ENCODE results near the gene TAF5L.

Gene TAF5L

DNA sequence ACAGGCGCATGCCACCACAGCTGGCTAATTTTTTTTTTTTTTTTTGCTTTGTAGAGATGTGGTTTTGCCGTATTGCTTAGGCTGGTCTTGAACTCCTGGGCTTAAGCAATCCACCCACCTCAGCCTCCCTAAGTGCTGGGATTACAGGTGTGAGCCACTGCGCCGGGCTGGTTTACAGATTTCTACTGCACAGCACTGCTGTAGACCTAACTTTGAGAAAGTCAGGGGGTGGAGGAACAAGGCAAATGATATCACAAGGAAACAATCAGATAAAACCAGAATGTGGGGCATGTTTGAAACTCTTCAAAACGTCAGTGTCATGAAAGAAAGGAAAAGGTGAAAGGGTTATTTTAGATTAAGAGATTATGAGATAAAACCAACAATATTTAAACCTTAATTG is 45.4 kb upstream of the TAF5L start:
- Histone ChIP-seq H3K79me1 (ENCODE audit: low read depth, low read length) (no peaks in the 10 kb centered on the region), H3K4me2 (ENCODE audit: insufficient read depth, low read length, poor library complexity, severe bottlenecking) (no peak overlapping the region), H3K23ac (ENCODE audit: low read depth, low read length, poor library complexity) (no peak overlapping the region), H3K9me3 (replicated peaks in 1 of 2; ENCODE audit: control insufficient read depth in 2 of 2, insufficient read depth in 1 of 2, low read depth in 1 of 2, low read length in 2 of 2) (no peaks in the 10 kb centered on the region), H3K36me3 (replicated peaks in 1 of 2; ENCODE audit: control insufficient read depth in 2 of 2, insufficient read depth in 2 of 2, low read length in 2 of 2) (no peaks in the 10 kb centered on the region), H3K27ac (replicated peaks; ENCODE audit: low read length) (no peak overlapping the region), H2BK5ac (ENCODE audit: low read length) (no peak overlapping the region), H4K8ac (ENCODE audit: low read depth, low read length) (no peak overlapping the region), H3K4me1 (ENCODE audit: control insufficient read depth in 2 of 2, insufficient read depth in 1 of 2, low read depth in 1 of 2, low read length in 2 of 2) (no peaks in the 10 kb centered on the region), H2BK15ac (ENCODE audit: low read length) (no peak overlapping the region), H2BK120ac (ENCODE audit: low read depth, low read length) (no peak overlapping the region), H2AFZ (ENCODE audit: low read length) (no peak overlapping the region), H3K4ac (ENCODE audit: low read length) (no peak overlapping the region), H2AK5ac (ENCODE audit: low read depth, low read length) (no peak overlapping the region), H3K14ac (ENCODE audit: low read length) (no peak overlapping the region), H3K9ac (ENCODE audit: low read depth, low read length, poor library complexity) (no peak overlapping the region), H3K27me3 (ENCODE audit: control insufficient read depth in 3 of 3, insufficient read depth in 3 of 3, low read depth in 1 of 3, low read length in 3 of 3) (no peaks in the 10 kb centered on the region), H3K18ac (ENCODE audit: low read length) (no peak overlapping the region), H4K91ac (ENCODE audit: low read depth, low read length, poor library complexity) (no peak overlapping the region), H3K4me3 (ENCODE audit: low read length in 2 of 2) (no peak overlapping the region), H2BK12ac (ENCODE audit: low read length) (no peak overlapping the region)
- WGBS, 2 donors (ENCODE audit: extremely low coverage in 2 of 2, insufficient read length in 2 of 2, insufficient replicate concordance in 1 of 2) = no CpG with 5 or more reads among the region's 5 CpGs
- no peak for DNase-seq (ENCODE audit: low spot score)

GRCh38 chr1:229669333-229669732 is 43.4 kb upstream of the TAF5L start:
- H2BK5ac ChIP-seq (ENCODE audit: low read length) = no peak overlapping the region
- no peaks in the 10 kb centered on the region for H3K27me3 ChIP-seq (ENCODE audit: control insufficient read depth in 3 of 3, insufficient read depth in 3 of 3, low read depth in 1 of 3, low read length in 3 of 3)
- DNase-seq (ENCODE audit: low spot score) = no peak
- no peak overlapping the region for H2BK120ac ChIP-seq (ENCODE audit: low read depth, low read length)
- H3K9me3 ChIP-seq (replicated peaks in 1 of 2; ENCODE audit: control insufficient read depth in 2 of 2, insufficient read depth in 1 of 2, low read depth in 1 of 2, low read length in 2 of 2) = no peaks in the 10 kb centered on the region
- no peak overlapping the region for H3K23ac ChIP-seq (ENCODE audit: low read depth, low read length, poor library complexity)
- no peak overlapping the region for H2BK12ac ChIP-seq (ENCODE audit: low read length)
- no peak overlapping the region for H3K4me2 ChIP-seq (ENCODE audit: insufficient read depth, low read length, poor library complexity, severe bottlenecking)
- no peaks in the 10 kb centered on the region for H3K36me3 ChIP-seq (replicated peaks in 1 of 2; ENCODE audit: control insufficient read depth in 2 of 2, insufficient read depth in 2 of 2, low read length in 2 of 2)
- no peak overlapping the region for H4K91ac ChIP-seq (ENCODE audit: low read depth, low read length, poor library complexity)
- H3K18ac ChIP-seq (ENCODE audit: low read length) = no peak overlapping the region
- H4K8ac ChIP-seq (ENCODE audit: low read depth, low read length) = no peak overlapping the region
- no peak overlapping the region for H2AK5ac ChIP-seq (ENCODE audit: low read depth, low read length)
- no peak overlapping the region for H3K4ac ChIP-seq (ENCODE audit: low read length)
- WGBS, 2 donors (ENCODE audit: extremely low coverage in 2 of 2, insufficient read length in 2 of 2, insufficient replicate concordance in 1 of 2) = no CpG with 5 or more reads among the region's 4 CpGs
- no peaks in the 10 kb centered on the region for H3K79me1 ChIP-seq (ENCODE audit: low read depth, low read length)
- H3K9ac ChIP-seq (ENCODE audit: low read depth, low read length, poor library complexity) = no peak overlapping the region
- no peak overlapping the region for H3K14ac ChIP-seq (ENCODE audit: low read length)
- H3K4me3 ChIP-seq (ENCODE audit: low read length in 2 of 2) = no peak overlapping the region
- no peak overlapping the region for H2BK15ac ChIP-seq (ENCODE audit: low read length)
- no peak overlapping the region for H2AFZ ChIP-seq (ENCODE audit: low read length)
- H3K4me1 ChIP-seq (ENCODE audit: control insufficient read depth in 2 of 2, insufficient read depth in 1 of 2, low read depth in 1 of 2, low read length in 2 of 2) = no peaks in the 10 kb centered on the region
- H3K27ac ChIP-seq (replicated peaks; ENCODE audit: low read length) = no peak overlapping the region

- Histone ChIP-seq H3K9ac (ENCODE audit: low read depth, low read length, poor library complexity) (no peak overlapping the region), H2BK5ac (ENCODE audit: low read length) (no peak overlapping the region), H3K79me1 (ENCODE audit: low read depth, low read length) (no peaks in the 10 kb centered on the region), H3K9me3 (replicated peaks in 1 of 2; ENCODE audit: control insufficient read depth in 2 of 2, insufficient read depth in 1 of 2, low read depth in 1 of 2, low read length in 2 of 2) (no peaks in the 10 kb centered on the region), H2AK5ac (ENCODE audit: low read depth, low read length) (no peak overlapping the region), H3K27me3 (ENCODE audit: control insufficient read depth in 3 of 3, insufficient read depth in 3 of 3, low read depth in 1 of 3, low read length in 3 of 3) (no peaks in the 10 kb centered on the region), H3K23ac (ENCODE audit: low read depth, low read length, poor library complexity) (no peak overlapping the region), H3K14ac (ENCODE audit: low read length) (no peak overlapping the region), H3K4me1 (ENCODE audit: control insufficient read depth in 2 of 2, insufficient read depth in 1 of 2, low read depth in 1 of 2, low read length in 2 of 2) (no peaks in the 10 kb centered on the region), H2BK15ac (ENCODE audit: low read length) (no peak overlapping the region), H4K8ac (ENCODE audit: low read depth, low read length) (no peak overlapping the region), H2BK120ac (ENCODE audit: low read depth, low read length) (no peak overlapping the region), H4K91ac (ENCODE audit: low read depth, low read length, poor library complexity) (no peak overlapping the region), H3K18ac (ENCODE audit: low read length) (no peak overlapping the region), H3K36me3 (replicated peaks in 1 of 2; ENCODE audit: control insufficient read depth in 2 of 2, insufficient read depth in 2 of 2, low read length in 2 of 2) (peaks cover 2 to 14% of the 10 kb centered on the region in 2 donors), H3K4ac (ENCODE audit: low read length) (no peak overlapping the region), H3K27ac (replicated peaks; ENCODE audit: low read length) (no peak overlapping the region), H3K4me2 (ENCODE audit: insufficient read depth, low read length, poor library complexity, severe bottlenecking) (no peak overlapping the region), H2AFZ (ENCODE audit: low read length) (no peak overlapping the region), H2BK12ac (ENCODE audit: low read length) (no peak overlapping the region), H3K4me3 (ENCODE audit: low read length in 2 of 2) (no peak overlapping the region)
- no CpG with 5 or more reads among the region's 4 CpGs for WGBS, 2 donors (ENCODE audit: extremely low coverage in 2 of 2, insufficient read length in 2 of 2, insufficient replicate concordance in 1 of 2)
- DNase-seq (ENCODE audit: low spot score) = no peak
Observed at GRCh38 chr1:229666585-229666984, 40.7 kb upstream of the TAF5L start.

- DNase-seq (ENCODE audit: low spot score) = no peak
- H2BK15ac ChIP-seq (ENCODE audit: low read length) = no peak overlapping the region
- peaks cover 2 to 20% of the 10 kb centered on the region in 2 donors for H3K36me3 ChIP-seq (replicated peaks in 1 of 2; ENCODE audit: control insufficient read depth in 2 of 2, insufficient read depth in 2 of 2, low read length in 2 of 2)
- no peak overlapping the region for H3K9ac ChIP-seq (ENCODE audit: low read depth, low read length, poor library complexity)
- no peak overlapping the region for H2BK5ac ChIP-seq (ENCODE audit: low read length)
- H2BK120ac ChIP-seq (ENCODE audit: low read depth, low read length) = no peak overlapping the region
- no peak overlapping the region for H3K18ac ChIP-seq (ENCODE audit: low read length)
- H2BK12ac ChIP-seq (ENCODE audit: low read length) = no peak overlapping the region
- no peak overlapping the region for H3K4ac ChIP-seq (ENCODE audit: low read length)
- no peak overlapping the region for H3K27ac ChIP-seq (replicated peaks; ENCODE audit: low read length)
- no peak overlapping the region for H4K91ac ChIP-seq (ENCODE audit: low read depth, low read length, poor library complexity)
- WGBS, 2 donors (ENCODE audit: extremely low coverage in 2 of 2, insufficient read length in 2 of 2, insufficient replicate concordance in 1 of 2) = no CpG with 5 or more reads among the region's 7 CpGs
- no peak overlapping the region for H2AK5ac ChIP-seq (ENCODE audit: low read depth, low read length)
- no peak overlapping the region for H2AFZ ChIP-seq (ENCODE audit: low read length)
- H3K27me3 ChIP-seq (ENCODE audit: control insufficient read depth in 3 of 3, insufficient read depth in 3 of 3, low read depth in 1 of 3, low read length in 3 of 3) = no peaks in the 10 kb centered on the region
- H3K14ac ChIP-seq (ENCODE audit: low read length) = no peak overlapping the region
- H3K4me2 ChIP-seq (ENCODE audit: insufficient read depth, low read length, poor library complexity, severe bottlenecking) = no peak overlapping the region
- H3K4me3 ChIP-seq (ENCODE audit: low read length in 2 of 2) = no peak overlapping the region
- H3K23ac ChIP-seq (ENCODE audit: low read depth, low read length, poor library complexity) = no peak overlapping the region
- H4K8ac ChIP-seq (ENCODE audit: low read depth, low read length) = no peak overlapping the region
- H3K9me3 ChIP-seq (replicated peaks in 1 of 2; ENCODE audit: control insufficient read depth in 2 of 2, insufficient read depth in 1 of 2, low read depth in 1 of 2, low read length in 2 of 2) = no peaks in the 10 kb centered on the region
- no peaks in the 10 kb centered on the region for H3K4me1 ChIP-seq (ENCODE audit: control insufficient read depth in 2 of 2, insufficient read depth in 1 of 2, low read depth in 1 of 2, low read length in 2 of 2)
- H3K79me1 ChIP-seq (ENCODE audit: low read depth, low read length) = no peaks in the 10 kb centered on the region
Observed at GRCh38 chr1:229665912-229666558, 40.1 kb upstream of the TAF5L start.

Measured in neuronal stem cell (in vitro differentiated cells).